ENCODE data around the gene SMIM29.
A peak's percentile ranks its signal among the peaks of the same experiment; 100 is the strongest.

The SMIM29 gene

GRCh38 chr6:34226731-34227586 is 21.8 kb downstream of the SMIM29 start:
- DNase-seq (ENCODE audit: low read depth in 3 of 3), result no peak

DNA sequence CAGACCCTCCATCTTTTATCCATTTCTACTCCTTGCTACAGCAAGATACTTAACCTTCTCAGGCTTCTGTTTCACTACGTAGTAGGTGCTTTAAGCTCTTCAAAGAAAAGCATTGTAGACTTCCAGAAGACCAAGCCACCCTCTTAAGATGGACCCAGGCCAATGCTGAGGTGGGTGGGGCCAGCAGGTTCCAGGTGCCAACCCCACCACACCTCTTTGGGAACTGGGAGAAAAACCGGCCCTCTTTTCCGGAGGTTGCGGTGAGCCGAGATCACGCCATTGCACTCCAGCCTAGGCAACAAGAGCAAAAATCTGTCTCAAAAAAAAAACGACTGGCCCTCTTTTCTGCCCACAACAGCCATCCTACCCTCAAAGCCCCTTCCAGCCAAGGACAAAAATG is 22.7 kb downstream of the SMIM29 start:
- no peak for DNase-seq (ENCODE audit: low read depth in 3 of 3)

- no peak for DNase-seq (ENCODE audit: low read depth in 3 of 3)
Observed at GRCh38 chr6:34225551-34225950, 23.3 kb downstream of the SMIM29 start.

DNA sequence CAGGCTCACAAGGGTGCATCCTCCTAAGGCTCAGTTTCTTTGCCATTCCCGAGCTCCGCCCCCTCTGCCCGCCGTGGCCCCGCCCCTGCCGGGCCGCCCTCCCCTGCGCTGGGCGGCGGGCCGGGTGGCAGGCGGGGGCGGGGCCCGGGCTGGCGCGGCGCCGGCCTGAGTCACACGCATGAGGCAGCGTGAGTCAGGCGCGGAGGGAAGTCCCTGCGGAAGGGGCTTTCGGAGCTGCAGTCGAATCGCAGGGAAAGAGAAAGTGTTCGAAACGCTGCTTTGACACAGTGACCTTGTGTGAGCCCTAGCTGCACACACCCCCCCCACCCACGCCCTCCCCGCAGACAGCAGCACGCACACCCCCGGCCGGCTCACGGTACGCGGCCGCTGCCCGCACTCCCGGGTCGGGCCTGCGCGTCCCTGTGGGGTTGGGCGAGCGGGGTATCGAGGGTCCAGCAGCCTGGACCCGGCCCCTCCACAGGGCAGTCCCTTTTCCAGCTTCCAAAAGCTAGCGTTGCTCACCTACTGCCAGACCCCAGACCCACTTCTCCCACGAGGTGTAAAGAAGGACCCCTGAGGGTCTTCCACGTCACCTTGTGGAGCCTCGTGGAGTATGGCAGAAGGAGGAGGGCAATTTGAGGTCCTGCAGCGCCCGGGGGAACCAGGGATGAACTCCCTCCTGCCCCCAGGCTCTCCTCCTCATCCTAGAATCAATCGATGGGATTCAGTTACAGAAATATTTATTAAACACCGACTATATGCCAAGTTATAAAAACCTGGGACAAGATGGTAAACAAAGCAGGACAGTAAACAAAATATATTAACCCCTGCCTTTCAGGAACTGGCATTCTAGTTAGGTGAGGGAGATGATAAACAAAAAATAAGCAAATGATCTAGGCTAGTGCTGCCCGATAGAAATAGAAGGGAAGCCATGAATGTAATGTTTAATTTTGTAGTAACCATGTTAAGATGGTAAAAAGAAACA is 24.6 kb downstream of the SMIM29 start:
- DNase-seq (ENCODE audit: low read depth in 3 of 3), result peak; percentile 89 to 94 (median 90)

DNA sequence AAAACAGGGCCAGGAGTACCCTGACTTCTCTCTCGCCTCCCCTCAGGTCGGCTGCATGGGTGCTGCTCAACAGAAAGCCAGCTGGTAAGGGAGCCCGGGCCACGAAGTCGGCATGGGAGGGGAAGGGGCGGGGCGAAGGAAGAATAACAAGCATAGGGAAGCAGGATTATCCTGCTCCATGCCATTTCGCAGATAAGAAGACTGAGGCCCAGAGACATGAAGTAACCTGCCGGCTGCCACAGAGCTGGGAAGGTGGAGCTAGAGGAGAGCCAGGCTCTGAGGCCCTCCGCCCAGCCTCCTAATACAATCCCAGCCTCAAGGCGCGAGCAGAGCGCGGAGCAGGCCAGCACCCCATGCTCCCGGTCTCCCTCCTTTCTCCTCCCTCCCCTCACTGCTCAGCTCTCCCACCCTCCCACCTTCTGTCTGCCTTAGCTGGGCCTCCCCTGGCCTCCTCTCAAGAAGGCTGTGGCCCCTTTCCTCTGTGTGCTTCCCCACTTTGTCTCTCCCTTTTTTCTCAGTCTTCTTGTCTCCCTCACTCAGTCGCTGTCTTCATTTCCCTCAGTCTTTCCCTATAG is 25.3 kb downstream of the SMIM29 start:
- DNase-seq (ENCODE audit: low read depth in 3 of 3), result no peak

DNA sequence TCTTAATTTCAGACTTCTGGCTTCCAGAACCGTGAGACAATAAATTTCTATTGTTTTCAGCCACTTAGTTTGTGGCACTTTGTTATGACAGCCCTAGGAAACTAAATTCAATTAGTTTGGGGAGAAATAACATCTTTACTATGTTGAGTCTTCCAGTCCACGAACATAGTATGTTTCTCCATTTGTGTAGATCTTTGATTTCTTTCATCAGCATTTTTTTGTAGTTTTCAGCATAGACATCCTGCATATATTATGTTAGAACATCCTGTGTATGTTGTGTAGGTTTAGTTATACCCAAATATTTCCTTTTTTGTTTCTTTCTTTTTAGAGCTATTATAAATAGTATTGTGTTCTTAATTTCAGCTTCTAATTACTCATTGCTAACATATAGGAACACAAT is 30.1 kb downstream of the SMIM29 start:
- no peak for DNase-seq (ENCODE audit: low read depth in 3 of 3)

DNA sequence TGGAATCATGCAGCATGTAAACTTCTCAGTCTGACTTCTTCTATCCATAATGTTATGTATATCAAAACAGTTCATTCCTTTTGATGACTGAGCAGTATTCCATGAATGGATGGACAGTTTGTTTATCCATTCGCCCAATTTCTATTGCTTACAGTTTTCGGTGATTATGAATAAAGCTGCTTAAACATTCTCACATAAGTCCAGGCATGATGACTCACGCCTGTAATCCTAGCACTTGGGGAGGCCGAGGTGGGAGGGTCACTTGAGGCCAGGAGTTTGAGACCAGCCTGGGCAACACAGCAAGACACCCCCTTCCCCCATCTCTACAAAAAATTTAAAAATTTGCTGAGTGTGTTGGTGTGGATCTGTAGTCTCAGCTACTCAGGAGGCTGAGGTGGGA is 35.0 kb downstream of the SMIM29 start:
- DNase-seq (ENCODE audit: low read depth in 3 of 3), result no peak

DNA sequence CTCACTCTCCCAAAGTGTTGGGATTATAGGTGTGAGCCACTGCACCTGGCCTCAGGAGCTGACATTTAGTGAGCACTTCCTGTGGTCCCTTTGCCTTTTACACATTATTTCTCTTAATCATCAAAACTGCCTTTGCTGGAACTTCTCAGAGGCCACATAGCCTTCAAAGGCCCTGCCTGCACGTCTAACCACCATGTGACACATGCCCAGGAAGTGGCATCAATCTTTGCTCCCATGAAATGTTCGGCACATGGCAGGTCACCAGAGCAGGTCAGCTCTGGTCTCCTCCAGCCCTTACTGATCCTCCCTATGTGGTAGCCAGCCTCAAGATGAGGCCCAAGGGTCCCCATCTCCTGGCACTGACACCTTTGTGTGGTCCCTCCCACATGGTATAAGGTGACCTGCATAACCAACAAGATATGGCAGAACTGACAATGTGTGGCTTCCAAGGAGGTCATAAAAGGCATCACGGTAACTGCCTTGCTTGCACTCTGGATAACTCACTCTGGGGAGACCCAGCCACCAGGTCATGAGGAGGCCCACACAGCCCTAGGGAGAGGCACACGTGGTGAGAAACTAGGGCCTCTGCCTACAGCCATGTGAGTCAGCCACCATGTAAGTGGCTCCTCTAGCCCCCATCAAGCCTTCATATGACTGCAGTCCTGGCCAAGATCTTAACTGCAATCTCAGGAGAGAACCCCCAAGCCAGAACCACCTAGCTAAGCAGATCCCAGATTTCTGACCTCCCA is 40.9 kb downstream of the SMIM29 start:
- peak in 1 of 3 donors; percentile 47 for DNase-seq (ENCODE audit: low read depth in 3 of 3)

- DNase-seq (ENCODE audit: low read depth in 3 of 3), result no peak
Observed at GRCh38 chr6:34206726-34207125, 42.1 kb downstream of the SMIM29 start.

DNA sequence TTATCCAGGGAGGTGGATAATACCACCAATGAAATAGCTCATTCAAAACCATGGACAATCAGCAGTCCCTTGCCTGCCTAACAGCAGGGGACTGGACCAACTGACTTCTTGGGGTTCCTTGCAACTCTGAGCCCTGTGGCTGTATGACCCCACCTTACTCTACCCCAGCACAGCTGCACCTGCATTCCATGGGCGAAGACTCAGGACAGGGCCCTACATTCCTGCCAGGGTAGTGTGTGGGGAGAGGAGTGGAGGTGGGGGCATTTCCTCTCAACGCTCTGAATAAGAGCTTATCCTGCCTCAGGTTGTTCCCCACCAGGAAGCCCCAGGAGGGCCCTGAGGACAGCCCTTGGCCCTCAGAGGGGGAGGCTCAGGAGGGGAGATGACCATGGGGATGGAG is 42.9 kb downstream of the SMIM29 start:
- no peak for DNase-seq (ENCODE audit: low read depth in 3 of 3)

DNA sequence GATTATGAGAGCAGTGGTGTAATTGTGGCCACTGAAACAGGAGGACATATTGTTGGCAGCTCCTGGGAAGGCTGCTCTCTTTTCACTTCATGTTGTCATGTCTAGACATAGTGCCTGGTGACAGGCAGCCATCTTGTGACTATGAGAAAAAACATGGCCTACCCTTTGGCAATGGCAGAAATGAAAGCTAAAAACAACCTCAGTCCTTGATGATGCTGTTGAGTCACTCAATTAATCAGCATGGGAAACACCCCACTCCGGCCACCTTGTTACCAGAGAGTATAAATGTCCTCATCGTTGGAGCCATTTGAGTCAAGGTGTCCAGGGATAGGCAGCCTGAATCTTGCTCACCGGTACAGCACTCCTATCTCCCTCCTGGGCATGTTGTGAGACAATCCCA is 43.3 kb downstream of the SMIM29 start:
- no peak for DNase-seq (ENCODE audit: low read depth in 3 of 3)

DNA sequence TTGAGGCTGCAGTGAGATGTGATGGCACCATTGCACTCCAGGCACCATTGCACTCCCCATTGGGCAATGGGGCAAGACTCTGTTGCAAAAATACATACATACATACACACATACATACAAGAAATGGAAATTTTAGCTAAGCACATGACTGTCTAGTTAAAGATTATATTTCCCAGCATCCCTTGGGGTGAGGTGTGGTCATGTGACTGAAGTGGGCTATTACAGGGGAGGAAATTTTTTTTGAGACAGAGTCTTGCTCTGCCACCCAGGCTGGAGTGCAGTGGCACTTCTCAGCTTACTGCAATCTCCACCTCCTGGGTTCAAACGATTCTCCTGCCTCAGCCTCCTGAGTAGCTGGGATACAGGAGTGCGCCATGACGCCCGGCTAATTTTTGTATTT is 44.1 kb downstream of the SMIM29 start:
- no peak for DNase-seq (ENCODE audit: low read depth in 3 of 3)

DNA sequence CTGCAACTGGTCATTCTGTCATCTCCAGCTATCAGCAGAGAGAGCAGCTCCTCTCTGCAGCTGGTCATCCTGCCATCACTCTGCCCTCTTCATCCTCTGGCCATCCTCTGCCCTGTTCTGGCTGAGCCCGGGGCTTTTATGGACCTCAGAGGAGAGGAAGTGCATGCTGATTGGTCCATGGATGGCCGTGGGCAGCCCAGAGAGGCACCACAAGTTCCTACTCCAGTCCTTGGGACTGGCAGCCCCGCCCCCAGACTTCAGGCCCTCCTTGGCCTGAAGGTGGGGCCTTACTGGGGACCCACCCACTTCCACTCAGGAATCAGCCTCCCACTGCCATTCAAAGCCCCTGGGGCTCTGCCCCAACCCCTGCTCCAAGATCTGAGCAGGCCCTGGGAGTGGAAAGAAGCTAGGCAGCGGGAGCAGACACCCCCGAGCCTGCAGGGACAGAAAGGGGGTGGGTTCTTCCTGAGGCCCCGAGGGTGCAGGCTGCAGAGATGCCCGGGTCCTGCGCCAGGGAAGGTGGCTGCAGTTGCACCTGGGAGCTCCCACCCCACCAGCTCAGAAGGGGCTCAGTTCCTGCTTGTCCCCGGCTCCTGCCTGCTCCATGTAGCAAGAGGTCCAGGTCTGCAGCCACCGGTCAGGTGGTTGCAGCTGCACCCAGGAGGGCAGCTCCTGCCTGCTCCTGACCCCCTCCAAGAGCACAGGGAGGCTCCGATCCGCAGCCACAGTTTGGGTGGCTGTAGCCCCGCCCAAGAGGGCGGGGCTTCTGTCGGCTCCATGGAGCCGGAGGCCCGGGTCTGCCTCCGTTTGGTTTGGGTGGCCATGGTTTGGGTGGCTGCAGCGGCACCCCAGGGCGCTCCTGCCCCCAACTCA is 46.2 kb downstream of the SMIM29 start:
- DNase-seq (ENCODE audit: low read depth in 3 of 3), result no peak

DNA sequence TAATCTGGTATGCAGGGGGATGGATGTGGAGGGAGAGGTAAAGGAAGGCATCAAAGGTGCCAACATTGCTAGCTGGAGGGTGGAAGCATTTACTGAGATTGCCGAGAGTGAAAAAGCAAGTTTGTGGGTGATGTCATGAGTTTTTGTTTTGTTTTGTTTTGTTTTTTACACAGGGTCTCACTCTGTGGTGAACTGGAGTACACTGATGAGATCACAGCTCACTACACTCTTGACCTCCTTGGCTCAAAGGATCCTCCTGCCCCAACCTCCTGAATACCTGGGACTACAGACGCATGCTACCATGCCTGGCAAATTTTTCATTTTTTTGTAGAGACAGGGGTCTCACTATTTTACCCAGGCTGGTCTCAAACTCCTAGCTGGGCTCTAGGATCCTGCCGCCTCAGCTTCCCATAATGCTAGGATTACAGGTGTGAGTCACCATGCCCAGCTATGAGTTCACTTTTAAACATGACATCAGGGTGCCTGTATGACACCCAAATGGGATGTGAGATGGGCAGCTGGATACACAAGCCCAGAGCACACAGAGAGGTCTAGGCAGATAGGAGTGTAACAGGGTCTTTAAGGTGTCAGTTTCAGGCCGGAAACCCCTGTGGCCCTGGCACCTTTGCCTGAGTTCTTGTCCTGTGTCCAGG is 47.2 kb downstream of the SMIM29 start:
- no peak for DNase-seq (ENCODE audit: low read depth in 3 of 3)

GRCh38 chr6:34200340-34200971 is 48.4 kb downstream of the SMIM29 start:
- no peak for DNase-seq (ENCODE audit: low read depth in 3 of 3)

GRCh38 chr6:34196833-34197195 is 52.0 kb downstream of the SMIM29 start:
- DNase-seq (ENCODE audit: low read depth in 3 of 3), result no peak

Measured in stimulated activated CD4-positive, alpha-beta T cell treated with anti-CD3 and anti-CD28 coated beads, TNF-alpha, amount 100 ng/mL, for 48 hours (primary cell).